HS-5 (cell line): Measurements from ENCODE around the gene VPS26C.

Source experiments
- DNase-seq: peaks from one replicate; pipeline ENCODE4 v3.0.0-alpha.2; 2012; ENCODE audit warnings: low read depth

Gene VPS26C

DNA sequence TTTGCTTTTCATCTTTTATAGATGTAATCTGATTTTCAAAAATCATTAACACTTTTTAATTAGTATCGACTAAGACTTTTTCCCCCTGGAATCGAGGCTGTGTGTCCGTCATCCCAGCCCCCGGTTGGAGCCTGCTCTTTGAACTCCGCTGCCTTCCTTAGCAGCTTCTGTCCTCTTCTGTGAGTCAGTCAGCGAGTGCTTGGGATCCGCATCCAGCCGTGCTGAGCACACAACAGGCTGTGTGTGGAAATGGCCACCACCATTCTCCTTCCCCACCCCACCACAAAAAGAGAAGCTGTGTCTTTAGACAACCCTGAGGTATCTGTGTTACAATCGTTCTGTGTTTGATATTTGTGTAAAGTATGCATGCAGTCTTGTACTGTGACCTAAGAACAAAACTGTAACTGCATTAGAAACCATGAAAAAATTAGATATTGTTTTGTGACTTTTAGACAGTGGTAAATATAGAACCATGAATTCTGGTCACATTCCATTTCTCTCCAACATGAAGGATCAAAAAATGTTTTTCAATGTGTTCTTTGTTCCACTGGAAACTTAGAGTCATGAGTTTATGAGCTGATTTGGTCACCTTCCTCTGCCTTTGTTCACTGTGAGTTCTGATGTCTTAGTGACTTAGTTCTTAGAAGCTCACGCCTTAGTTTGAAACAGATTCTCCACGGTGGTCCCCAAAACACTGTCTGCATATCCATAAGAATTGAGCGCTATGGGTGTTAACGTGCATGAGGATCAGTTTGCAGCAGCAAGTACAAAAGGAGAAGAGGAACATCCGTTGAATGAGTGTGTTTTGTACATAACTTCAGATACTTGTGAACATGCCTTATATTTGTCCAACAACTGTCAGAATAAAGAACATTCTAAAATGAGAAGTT is 64.7 kb downstream of the VPS26C start:
- no peak for DNase-seq

DNA sequence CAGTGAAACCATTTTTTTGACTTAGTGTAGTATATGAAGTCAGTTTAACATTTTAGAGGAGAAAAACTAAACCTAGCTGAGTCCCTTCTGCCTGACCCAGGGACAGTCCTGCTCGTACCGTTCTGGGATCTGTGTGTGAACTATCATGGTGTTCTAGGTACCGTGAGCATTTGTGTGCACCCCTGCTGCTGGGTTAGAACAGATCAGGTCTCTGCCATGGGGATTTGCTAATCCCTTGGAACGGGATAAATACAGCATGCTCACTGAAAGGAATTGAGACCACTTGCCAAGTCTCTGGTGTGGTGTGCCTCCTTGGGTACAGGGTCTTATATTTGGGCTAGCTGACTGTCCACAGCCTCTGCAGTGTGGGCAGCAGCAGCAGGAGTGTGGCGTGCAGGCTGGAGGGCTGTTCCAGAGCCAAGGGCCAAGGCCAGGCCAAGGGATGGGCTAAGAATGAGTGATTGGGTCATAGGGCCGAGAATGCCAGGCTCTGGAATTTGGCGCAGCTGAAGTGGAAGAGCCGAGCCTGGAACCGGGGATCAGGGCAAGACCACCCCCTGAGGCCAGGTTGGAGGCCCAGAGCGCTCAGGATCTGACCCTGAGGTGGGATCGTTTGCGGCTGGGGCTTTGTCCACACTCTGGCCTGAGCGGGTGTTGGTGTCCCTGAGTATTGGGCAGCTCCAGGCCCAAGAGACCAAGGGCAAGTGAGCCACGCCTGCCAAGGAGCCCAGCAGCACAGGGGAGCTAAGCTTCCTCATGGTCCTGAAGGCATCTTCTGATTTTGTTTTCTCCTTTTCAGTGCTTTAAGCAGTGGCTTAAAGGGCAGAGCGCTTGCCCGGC is 66.3 kb downstream of the VPS26C start:
- DNase-seq, result no peak

DNA sequence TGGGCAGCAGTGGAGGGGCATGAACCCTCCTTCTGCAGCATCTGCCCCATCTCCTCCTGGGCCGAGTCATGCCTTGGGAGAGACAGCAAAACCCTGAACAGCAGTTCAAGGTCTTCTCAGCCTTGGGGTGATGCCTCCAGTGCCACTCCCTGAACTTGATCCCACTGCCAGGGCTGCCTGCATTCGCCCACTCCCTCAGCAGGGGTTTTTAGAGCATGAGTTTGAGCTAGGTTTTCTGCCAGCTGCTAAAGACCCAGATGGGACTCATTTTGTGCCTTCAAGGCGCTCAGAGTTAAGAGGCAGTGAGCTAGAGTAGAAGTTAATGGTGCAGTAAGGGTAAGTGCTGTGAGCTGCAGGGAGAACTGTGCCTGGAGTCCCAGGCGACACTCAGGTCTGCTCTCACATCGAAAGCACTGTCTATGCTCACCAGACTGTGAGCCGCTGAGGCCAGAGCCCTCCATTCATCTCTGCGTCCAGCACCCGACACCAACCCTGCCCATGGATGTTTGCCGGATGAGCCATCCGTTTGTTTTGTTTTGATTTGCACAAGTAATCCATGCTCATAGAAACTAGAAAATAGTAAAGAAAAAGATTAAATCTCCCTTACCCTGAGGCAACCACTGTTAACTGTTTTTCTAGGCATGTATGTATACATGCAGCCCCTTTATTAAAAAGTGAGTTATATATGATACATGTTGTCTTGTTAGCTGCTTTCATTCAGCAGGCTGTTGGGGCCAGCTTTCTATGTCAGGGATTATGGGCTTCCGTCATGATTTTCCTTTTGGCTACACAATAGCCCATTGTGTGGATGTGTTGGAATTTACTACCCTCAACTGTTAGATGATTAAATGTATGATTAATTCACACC is 67.8 kb downstream of the VPS26C start:
- no peak for DNase-seq

DNA sequence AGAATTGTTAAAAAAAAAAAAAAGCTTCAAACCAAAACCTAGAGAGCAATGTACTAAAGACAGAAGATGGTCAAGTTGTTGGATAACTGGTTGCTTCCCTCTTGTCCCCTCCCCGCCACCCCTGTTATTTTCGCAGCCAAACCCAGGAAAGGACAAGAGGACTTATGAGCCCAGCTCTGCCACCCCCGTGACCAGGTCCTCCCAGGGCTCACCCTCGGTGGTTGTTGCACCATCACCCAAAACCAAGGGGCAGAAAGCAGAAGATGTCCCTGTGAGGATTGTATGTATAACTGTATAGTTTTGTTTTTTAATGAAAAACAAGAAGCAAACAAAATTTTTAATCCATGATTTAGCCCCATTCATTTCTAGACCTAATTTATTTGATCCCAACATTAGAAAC is 69.4 kb downstream of the VPS26C start:
- no peak for DNase-seq

DNA sequence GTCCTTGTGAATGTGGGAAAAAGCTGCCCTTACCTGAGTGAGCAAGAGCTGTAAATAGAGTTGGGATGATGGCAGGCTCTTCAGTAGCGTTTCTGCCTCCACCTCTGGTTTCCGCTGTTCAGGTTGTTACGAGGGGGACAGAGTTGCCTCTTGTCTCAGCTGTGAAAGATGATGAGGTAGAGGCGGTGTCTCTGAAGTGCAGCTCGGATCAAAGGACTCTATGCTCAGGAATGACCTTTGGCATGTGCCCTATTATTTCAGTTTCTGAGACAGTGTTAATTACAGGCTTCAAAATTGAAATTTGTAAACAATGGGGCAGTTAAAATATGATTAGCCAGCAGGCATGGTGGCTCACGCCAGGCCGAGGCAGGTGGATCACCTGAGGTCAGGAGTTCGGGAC is 70.3 kb downstream of the VPS26C start:
- DNase-seq, result no peak

DNA sequence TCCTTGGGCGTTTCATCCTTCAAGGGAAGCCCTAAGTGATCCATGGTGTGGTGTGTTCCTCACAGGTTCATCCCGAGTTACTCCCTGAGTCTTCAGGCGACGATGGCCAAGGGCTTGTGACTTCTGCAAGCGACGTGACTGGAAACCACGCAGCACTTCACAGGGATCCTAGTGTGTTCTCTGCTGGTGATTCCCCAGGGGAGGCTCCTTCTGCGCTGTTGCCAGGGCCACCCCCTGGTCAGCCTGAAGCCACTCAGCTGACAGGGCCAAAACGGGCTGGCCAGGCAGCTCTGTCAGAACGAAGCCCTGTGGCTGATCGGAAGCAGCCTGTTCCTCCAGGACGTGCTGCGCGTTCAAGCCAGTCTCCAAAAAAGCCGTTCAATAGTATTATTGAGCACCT is 71.5 kb downstream of the VPS26C start:
- DNase-seq, result no peak

DNA sequence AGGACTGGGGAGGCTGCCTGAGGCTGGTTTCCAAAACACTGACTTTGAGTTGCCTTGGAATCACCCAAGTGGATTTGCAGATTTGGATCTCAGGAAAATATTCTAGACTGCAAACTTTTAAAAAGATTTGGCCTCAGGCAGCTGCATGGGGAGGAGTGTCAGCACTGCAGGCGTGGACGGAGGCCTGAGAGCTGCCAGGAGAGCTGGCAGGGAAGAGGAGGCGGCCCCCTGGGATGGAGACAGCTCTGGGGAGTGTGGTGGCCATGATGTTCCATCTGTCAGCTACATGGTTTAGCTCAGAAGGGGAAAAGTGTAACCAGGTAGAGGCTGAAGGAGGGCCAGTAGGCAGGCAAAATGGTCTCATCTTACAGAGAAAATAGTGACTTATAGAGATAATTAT is 72.1 kb downstream of the VPS26C start:
- no peak for DNase-seq

DNA sequence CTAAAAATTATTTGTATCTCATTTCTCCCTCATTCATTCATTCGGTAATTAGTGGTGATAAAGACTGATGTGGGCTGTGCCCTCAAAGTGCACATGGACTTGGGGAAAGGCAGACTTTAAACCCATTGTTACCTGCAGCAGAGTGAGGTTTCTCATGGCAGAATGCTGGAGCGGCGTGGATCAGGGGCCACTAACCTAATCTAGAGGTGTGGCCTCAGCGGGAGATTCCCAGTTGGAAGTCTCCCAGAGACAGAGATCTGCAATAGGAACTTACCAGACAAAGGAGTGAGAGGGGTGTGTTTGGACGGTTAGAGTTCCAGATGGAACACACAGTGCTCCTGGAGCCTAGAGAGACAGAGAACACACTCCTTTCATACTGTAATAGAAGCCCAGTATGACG is 73.5 kb downstream of the VPS26C start:
- no peak for DNase-seq

DNA sequence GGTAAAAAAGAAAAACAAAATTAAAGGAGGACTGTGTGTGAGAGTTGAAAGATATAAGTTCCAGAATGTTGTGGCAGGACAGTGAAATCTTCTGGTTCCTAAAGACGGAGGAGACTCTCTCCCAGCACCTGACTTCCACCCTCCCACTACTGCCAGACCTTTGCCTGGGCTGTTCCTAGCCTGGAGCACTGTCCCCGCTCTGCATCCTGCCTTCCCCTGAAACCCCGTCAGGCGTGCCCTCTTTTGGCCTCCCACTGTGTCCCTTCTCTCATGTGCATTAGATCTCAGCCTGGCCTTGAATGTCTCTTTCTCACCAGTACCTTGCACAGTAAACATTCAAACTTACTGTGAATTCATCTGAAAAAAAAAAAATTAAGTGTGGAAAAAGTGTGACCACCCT is 74.1 kb downstream of the VPS26C start:
- DNase-seq, result no peak

DNA sequence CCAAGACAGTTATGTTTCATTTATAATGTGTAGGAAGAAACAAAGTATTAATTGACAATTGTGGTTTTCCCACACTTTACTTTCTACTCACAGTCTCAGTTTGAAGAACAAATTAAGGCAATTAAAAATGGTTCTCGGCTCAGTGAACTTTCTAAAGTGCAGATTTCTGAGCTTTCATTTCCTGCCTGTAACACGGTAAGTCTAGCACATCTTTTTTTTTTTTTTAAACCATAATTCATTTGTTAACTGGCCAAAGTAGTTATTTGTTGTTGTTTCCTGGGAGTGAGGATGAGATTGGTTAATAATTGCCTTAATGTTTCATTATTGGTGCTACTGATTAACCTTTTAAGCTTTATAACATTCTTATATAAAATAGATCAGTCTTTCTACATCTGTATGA is 75.1 kb downstream of the VPS26C start:
- DNase-seq, result no peak

DNA sequence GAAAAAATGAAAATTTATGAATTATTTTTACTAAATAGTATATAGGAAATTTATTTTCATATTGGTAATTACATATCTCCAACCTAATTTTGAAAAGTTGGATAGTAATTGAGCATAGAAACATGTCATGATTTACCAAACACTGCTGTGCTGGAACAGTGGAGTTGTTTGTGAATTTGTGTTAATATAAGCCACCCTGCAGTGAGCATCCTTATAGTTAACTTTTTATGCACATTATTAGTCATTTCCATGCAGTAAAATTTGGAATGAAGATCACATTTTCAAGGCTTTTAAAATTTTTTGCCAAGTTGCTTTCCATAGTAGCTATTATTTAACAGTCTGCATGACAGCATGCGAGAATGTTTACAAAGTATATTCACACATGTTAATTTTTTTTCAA is 78.3 kb downstream of the VPS26C start:
- no peak for DNase-seq

DNA sequence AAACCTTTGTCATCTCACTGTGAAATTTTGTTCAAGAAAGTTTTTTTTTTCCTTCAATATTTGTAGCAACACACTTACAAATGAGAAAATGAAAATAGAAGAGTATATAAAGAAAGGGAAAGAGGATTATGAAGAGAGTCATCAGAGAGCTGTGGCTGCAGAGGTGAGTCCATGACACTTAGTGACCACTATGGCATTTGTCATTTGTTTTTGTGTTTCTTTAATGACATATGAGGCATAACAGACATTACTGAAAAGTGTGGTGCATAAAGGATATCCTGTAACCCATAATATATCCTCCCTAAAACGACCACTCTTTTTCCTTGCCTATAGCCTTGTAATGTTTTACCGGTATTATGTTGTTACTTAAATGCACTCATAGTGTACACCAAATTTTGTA is 80.2 kb downstream of the VPS26C start:
- DNase-seq, result no peak

DNA sequence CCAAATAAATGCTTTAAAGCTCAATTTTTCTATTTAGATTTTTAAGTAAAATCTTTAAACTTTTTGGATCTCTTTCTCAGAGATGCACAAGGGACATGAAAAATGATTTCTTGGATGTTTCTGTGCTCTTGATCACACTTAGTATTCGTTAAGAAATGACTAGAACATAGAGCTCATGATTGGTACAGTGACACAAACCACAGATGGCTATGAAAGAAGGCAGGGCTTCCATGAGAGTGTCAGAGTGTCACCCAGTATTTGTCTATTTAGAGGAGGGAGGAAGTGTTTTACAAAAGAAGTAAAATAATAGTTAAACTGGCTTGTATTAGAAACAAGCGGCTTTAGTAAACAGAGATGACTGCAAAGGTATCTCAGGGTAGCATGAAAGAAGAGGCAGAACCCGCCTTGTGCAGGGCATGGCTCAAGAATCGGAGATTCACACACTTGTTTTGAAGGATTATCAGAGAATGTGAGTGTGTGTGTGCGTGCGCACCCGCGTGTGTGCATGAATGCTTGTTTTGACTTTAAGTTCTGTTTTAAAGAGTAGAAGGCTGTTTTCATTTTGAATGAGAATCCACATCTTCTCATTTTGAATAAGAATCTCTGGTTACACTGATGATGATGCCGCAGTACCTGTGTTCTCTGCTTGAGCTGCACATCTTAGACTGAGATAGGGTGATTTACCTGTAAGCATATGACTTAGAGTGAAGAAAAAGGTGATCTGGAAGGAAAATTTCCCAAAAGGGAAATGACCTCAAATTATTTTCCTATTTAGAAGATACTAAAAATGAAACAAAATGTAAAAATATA is 82.1 kb downstream of the VPS26C start:
- no peak for DNase-seq

DNA sequence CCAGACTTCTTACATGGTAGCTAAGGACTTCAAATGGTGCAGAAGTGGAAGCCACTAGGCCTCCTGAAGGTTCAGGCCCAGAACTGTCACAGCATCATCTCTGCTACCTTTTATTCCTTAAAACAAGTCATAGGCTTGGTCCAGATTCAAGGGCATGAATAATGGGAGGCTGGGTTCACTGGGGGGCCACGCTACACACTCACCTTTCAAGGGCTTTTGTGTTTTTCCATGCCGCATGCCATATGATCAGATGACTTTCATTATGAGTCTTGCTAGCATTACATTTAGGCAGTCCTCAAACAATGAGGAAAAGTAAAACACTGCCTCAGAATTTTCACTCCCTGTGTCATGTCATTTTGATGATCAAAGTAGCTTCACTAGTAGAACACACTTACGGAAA is 83.4 kb downstream of the VPS26C start:
- DNase-seq, result no peak

DNA sequence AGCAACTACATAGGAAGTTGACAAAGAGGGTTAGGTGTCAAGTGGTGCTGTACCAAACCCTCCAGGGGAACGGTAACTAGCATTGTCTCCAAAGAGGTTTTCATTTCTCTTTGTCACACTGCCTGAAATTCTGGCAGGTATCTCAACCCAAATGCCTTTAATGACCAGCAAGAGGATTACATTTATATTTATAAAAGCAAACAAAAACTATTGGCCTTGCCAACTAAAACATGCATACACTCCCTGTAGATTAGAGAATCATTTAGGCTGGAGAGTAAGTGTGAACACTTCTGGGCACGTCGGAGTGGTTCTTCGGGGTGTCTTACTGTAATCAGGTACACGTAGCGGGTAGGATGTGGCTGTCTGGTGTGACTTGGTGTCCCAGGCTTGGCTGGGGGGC is 84.9 kb downstream of the VPS26C start:
- DNase-seq, result no peak

DNA sequence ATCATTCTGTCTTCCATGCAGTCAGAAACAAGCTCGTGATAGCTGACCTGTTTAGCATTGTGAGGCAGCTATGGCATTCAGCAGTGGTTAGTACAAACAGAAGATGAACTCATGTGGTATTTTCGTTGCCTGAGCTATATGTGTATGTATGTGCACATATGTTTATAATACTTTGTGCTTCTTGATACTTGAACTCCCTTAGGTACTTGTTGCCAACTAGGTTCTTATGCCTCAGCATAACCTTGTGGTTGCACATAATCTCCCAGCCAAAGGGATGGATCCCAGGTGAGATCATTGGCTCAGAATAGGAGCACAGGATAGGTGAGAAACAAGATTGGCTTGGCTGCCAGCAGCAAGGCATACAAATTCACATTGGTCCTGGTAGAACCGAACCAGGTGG is 86.1 kb downstream of the VPS26C start:
- DNase-seq, result no peak

DNA sequence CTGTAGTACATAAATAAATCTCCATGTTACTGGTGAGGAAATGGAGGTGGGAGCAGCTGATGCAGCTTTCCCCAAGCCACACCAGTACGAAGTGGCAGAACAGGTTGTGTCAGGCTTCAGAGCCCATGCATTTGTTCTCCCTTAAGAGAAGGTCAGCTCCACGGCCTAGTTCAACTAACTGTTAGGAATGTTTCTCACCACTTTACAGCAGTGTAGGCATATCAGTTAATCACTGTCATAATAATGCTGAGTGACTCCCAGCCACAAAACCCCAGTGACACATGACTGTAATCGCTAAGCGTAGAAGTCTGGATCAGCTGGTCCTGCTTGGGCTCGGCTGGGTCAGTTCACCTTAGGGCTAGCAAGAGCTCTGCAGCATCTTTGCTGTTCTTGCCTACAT is 90.4 kb downstream of the VPS26C start:
- no peak for DNase-seq
